ENCODE results near the gene MKI67.

MKI67 gene

DNA sequence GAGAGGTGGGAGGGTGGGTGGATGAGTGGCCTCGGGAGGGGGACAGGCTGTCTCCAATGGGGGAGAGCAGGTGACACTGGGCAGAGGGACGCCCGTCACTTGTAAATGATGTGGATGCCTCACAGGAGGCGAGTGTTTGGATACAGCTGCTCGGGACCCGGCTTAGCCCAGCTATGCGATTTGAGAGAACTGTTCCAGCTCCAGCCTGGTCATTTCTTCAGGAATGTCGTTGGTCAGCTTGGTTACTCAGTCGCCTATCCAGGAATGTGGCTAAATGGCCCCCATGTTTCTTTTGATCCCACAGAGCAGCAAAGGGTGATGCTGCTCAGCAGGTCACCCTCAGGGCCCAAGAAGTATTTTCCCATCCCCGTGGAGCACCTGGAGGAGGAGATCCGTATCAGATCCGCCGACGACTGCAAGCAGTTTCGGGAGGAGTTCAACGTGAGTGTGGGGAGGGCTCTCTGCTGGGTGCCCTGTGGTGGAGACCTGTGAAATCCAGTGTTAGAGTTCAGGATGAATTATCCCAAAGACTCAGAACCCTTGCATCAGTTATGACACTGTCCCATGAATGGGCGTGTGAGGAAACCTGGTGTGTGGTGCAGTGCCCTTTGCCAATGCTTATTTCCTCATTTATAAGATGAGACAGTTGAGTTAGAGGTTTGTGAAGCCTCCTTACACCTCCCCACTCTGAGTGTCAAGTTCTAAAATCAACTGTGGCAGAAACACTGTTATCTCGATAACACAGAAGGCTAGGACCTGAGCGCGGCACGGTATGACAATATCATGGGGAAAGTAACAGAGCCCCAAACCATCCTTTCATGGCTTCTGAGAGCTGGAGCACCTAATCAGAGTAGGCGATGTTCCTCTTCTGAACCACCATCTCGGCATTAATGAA is 76.8 kb downstream of the MKI67 start:
- no peak for DNase-seq (ENCODE audit: low read depth)

GRCh38 chr10:128048819-128049210 is 77.4 kb downstream of the MKI67 start:
- DNase-seq (ENCODE audit: low read depth): no peak

- no peak for DNase-seq (ENCODE audit: low read depth)
Observed at GRCh38 chr10:128047991-128048818, 78.0 kb downstream of the MKI67 start.

DNA sequence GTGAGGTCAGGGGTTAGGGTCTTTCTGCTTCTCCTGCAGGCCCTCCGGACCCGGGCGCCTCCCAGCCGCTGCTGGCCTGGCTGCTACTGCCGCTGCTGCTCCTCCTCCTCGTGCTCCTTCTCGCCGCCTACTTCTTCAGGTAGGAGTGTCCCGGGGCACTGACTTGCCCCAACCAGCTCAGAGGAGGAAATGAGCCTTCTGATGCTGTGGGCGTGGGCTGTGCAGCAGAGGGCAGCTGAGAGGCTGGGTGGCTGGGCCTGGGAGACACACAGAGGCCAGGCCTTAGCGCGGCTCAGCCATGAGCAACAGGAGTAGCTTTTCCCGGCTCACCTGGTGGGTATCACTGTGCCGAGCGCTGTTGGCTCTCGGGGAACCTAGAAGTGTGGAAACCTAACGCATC is 78.9 kb downstream of the MKI67 start:
- no peak for DNase-seq (ENCODE audit: low read depth)

- DNase-seq (ENCODE audit: low read depth): no peak
Observed at GRCh38 chr10:128046953-128047290, 79.3 kb downstream of the MKI67 start.
